IMR-90 (cell line): ENCODE results near the gene THEM5. TPM values are rescaled to one million over a fixed set of nuclear protein-coding genes. Genes with fewer than 3 reads are reported as not detected.

Experiments
- ATAC-seq: fragments of 200-7000 bp; cut with Tn5 transposase; 2 replicates; pipeline ENCODE4 v1.9.1; 2020; ENCODE audit warnings: low read depth, mild to moderate bottlenecking, moderate library complexity
- BruUV-seq: library from RNA; stranded (reverse); fragments of 400-500 nt; replicated peaks from 2 replicates; lab custom pipeline; 2021; lab: Mats Ljungman, UMichigan
- CTCF ChIA-PET: fragments of 300-600 bp; formaldehyde crosslinking; extraction: SDS; loops from one replicate; lab custom pipeline; 2021; ENCODE audit warnings: antibody characterized with exemption; lab: Yijun Ruan, JAX
- POLR2A ChIA-PET: fragments of 300-600 bp; sonication (Branson Sonifier 250); formaldehyde crosslinking; loops from one replicate; lab custom pipeline; 2022; ENCODE audit warnings: antibody characterized with exemption; ENCODE audit not compliant: unreplicated experiment; lab: Charles Lee
- DNase-seq: peaks from one replicate; pipeline ENCODE4 v3.0.0; 2013
- H2AFZ ChIP-seq: replicated peaks from 2 replicates; pipeline ENCODE3; 2013; ENCODE audit warnings: low read length, mild to moderate bottlenecking; ENCODE audit not compliant: poor library complexity
- H2AK5ac ChIP-seq: 2 replicates; pipeline ENCODE4 v1.6.1; 2013; ENCODE audit warnings: low read depth, low read length, inconsistent platforms
- H2AK9ac ChIP-seq: replicated peaks from 2 replicates; pipeline ENCODE3; 2013; ENCODE audit warnings: mild to moderate bottlenecking, low read depth, low read length, moderate library complexity; ENCODE audit not compliant: poor library complexity
- H2BK120ac ChIP-seq: 2 replicates; pipeline ENCODE4 v1.6.1; 2013; ENCODE audit warnings: low read depth, low read length, inconsistent platforms
- H2BK15ac ChIP-seq: 3 replicates; pipeline ENCODE4 v1.6.1; 2013; ENCODE audit warnings: low read depth, low read length, inconsistent platforms
- H2BK20ac ChIP-seq: 2 replicates; pipeline ENCODE4 v1.6.1; 2013; ENCODE audit warnings: low read depth, mild to moderate bottlenecking, inconsistent platforms, low read length, moderate library complexity
- H2BK5ac ChIP-seq: 2 replicates; pipeline ENCODE4 v1.6.1; 2013; ENCODE audit warnings: mild to moderate bottlenecking, low read depth, low read length, inconsistent platforms; ENCODE audit not compliant: poor library complexity, severe bottlenecking
- H3K14ac ChIP-seq: replicated peaks from 2 replicates; pipeline ENCODE4 v1.6.1; 2013; ENCODE audit warnings: low read depth, low read length, inconsistent platforms
- H3K18ac ChIP-seq: 2 replicates; pipeline ENCODE4 v1.6.1; 2013; ENCODE audit warnings: low read depth, low read length, control low read depth
- H3K23ac ChIP-seq: 2 replicates; pipeline ENCODE4 v1.6.1; 2013; ENCODE audit warnings: low read depth, low read length, inconsistent platforms
- H3K27ac ChIP-seq: 2 replicates; pipeline ENCODE4 v1.5.1; 2013; ENCODE audit warnings: mild to moderate bottlenecking, control low read depth, low read length; ENCODE audit not compliant: insufficient read depth
- H3K27me3 ChIP-seq: 2 replicates; pipeline ENCODE4 v1.6.1; 2013; ENCODE audit warnings: low read length; ENCODE audit not compliant: control insufficient read depth, insufficient read depth
- H3K36me3 ChIP-seq: 2 replicates; pipeline ENCODE4 v1.6.1; 2013; ENCODE audit warnings: low read length, mixed read lengths; ENCODE audit not compliant: control insufficient read depth, insufficient read depth
- H3K4ac ChIP-seq: 2 replicates; pipeline ENCODE4 v1.6.1; 2013; ENCODE audit warnings: low read depth, low read length, inconsistent platforms
- H3K4me1 ChIP-seq: 2 replicates; pipeline ENCODE4 v1.6.1; 2013; ENCODE audit warnings: low read length, mixed read lengths; ENCODE audit not compliant: control insufficient read depth, insufficient read depth
- H3K4me2 ChIP-seq: 2 replicates; pipeline ENCODE4 v1.6.1; 2013; ENCODE audit warnings: low read depth, mild to moderate bottlenecking, control low read depth, low read length, moderate library complexity
- H3K4me3 ChIP-seq: 2 replicates; pipeline ENCODE4 v1.5.1; 2013; ENCODE audit warnings: low read depth, mild to moderate bottlenecking, control low read depth, low read length, moderate library complexity; ENCODE audit not compliant: insufficient read depth
- H3K56ac ChIP-seq: 2 replicates; pipeline ENCODE4 v1.6.1; 2013; ENCODE audit warnings: low read length, inconsistent platforms; ENCODE audit not compliant: insufficient read depth; ENCODE audit errors: extremely low read depth
- H3K79me1 ChIP-seq, 2 experiments: 2 replicates each; pipeline ENCODE4 v1.6.1; 2013; ENCODE audit warnings: low read length in 2 of 2, inconsistent platforms in 1 of 2, low read depth in 1 of 2
- H3K9ac ChIP-seq: 2 replicates; pipeline ENCODE4 v1.6.1; 2013; ENCODE audit warnings: low read depth, low read length, control low read depth
- H3K9me1 ChIP-seq: 2 replicates; pipeline ENCODE4 v1.6.1; 2013; ENCODE audit warnings: low read length, inconsistent platforms; ENCODE audit not compliant: insufficient read depth
- H3K9me3 ChIP-seq: 2 replicates; pipeline ENCODE4 v1.6.1; 2013; ENCODE audit warnings: low read length; ENCODE audit not compliant: control insufficient read depth, insufficient read depth
- H4K20me1 ChIP-seq: 2 replicates; pipeline ENCODE4 v1.6.1; 2013; ENCODE audit warnings: low read length, inconsistent platforms; ENCODE audit not compliant: insufficient read depth
- H4K5ac ChIP-seq: 2 replicates; pipeline ENCODE4 v1.6.1; 2013; ENCODE audit warnings: mild to moderate bottlenecking, low read depth, low read length, control low read depth
- H4K8ac ChIP-seq, 2 experiments: 2 replicates each; pipeline ENCODE4 v1.6.1; 2013; ENCODE audit warnings: low read depth in 2 of 2, low read length in 2 of 2, control low read depth in 1 of 2, inconsistent platforms in 1 of 2
- H4K91ac ChIP-seq: 2 replicates; pipeline ENCODE4 v1.6.1; 2013; ENCODE audit warnings: low read depth, low read length, inconsistent platforms; ENCODE audit not compliant: insufficient read depth
- BHLHE40 ChIP-seq: fragments of 150-350 bp; IDR thresholded peaks from 2 replicates; pipeline ENCODE4 v1.6.1; 2016; ENCODE audit warnings: mild to moderate bottlenecking, low read depth, low read length
- CEBPB ChIP-seq: IDR thresholded peaks from 2 replicates; pipeline ENCODE4 v1.6.1; 2012; ENCODE audit warnings: low read depth, low read length, improper control_type of control experiment
- CHD1 ChIP-seq: IDR thresholded peaks from 2 replicates; pipeline ENCODE4 v1.6.1; 2012; ENCODE audit warnings: low read depth, low read length, improper control_type of control experiment
- FOS ChIP-seq: fragments of 150-350 bp; IDR thresholded peaks from 2 replicates; pipeline ENCODE4 v1.6.1; 2016; ENCODE audit warnings: low read depth, low read length
- MAFK ChIP-seq: IDR thresholded peaks from 2 replicates; pipeline ENCODE4 v1.6.1; 2012; ENCODE audit warnings: low read depth, low read length, improper control_type of control experiment
- MAZ ChIP-seq: IDR thresholded peaks from 2 replicates; pipeline ENCODE4 v1.6.1; 2012; ENCODE audit warnings: low read depth, mild to moderate bottlenecking, low read length, improper control_type of control experiment, moderate library complexity, borderline replicate concordance
- MXI1 ChIP-seq: IDR thresholded peaks from 2 replicates; pipeline ENCODE4 v1.6.1; 2012; ENCODE audit warnings: low read depth, mild to moderate bottlenecking, low read length, moderate library complexity, borderline replicate concordance
- NFE2L2 ChIP-seq: fragments of 150-350 bp; IDR thresholded peaks from 2 replicates; pipeline ENCODE4 v1.6.1; 2016; ENCODE audit warnings: low read depth, mild to moderate bottlenecking, low read length
- POLR2A ChIP-seq: IDR thresholded peaks from 2 replicates; pipeline ENCODE4 v1.6.1; 2012; ENCODE audit warnings: mild to moderate bottlenecking, low read depth, low read length
- RAD21 ChIP-seq: IDR thresholded peaks from 2 replicates; pipeline ENCODE4 v1.6.1; 2012; ENCODE audit warnings: low read length, improper control_type of control experiment
- RCOR1 ChIP-seq: IDR thresholded peaks from 2 replicates; pipeline ENCODE4 v1.6.1; 2012; ENCODE audit warnings: mild to moderate bottlenecking, low read length, improper control_type of control experiment; ENCODE audit not compliant: insufficient replicate concordance
- RFX5 ChIP-seq: IDR thresholded peaks from 2 replicates; pipeline ENCODE4 v1.8.0; 2012; ENCODE audit warnings: low read depth, mild to moderate bottlenecking, low read length, moderate library complexity
- SMC3 ChIP-seq: fragments of 150-350 bp; IDR thresholded peaks from 2 replicates; pipeline ENCODE4 v1.6.1; 2016; ENCODE audit warnings: low read depth, mild to moderate bottlenecking, antibody characterized with exemption, low read length, moderate library complexity
- WGBS, 2 experiments: methylation state at CpG; one replicate each; pipeline versions ENCODE4 v1.1.5 to v1.1.7; 2013; ENCODE audit warnings: missing lambda C conversion rate in 2 of 2; ENCODE audit not compliant: insufficient read length in 1 of 2; ENCODE audit errors: extremely low coverage in 2 of 2; 5-methylcytosine and 5-hydroxymethylcytosine counted together
- dilution Hi-C: fragments of 300-500 bp; cut with HindIII; formaldehyde crosslinking; loops from one replicate; pipeline ENCODE4 v1.14.3; 2018; ENCODE audit warnings: low sequenced_read_pairs; ENCODE audit not compliant: unreplicated experiment
- in situ Hi-C: fragments of 300-500 bp; cut with MboI; formaldehyde crosslinking; loops from 3 replicates; pipeline ENCODE4 v1.14.3; 2019; ENCODE audit warnings: low sequenced_read_pairs, inconsistent platforms, mixed read lengths
- intact Hi-C: fragments of 100-400 bp; cut with micrococcal nuclease; formaldehyde crosslinking; loops from 2 replicates; pipeline ENCODE4 v1.10.0; 2022
- polyA plus RNA-seq, 3 experiments: library from polyadenylated mRNA; depleted of rRNA; stranded (reverse); fragments of >200 nt; gene quantifications; 2 replicates each; pipeline ENCODE4 v1.2.3, GENCODE V29; 2012; ENCODE audit warnings: low replicate concordance in 1 of 3
- total RNA-seq: library from RNA; depleted of rRNA; stranded (reverse); fragments of >200 nt; gene quantifications from 2 replicates; pipeline ENCODE4 v1.2.3, GENCODE V29; 2012
- TF ChIP-seq, protein P1 (sequence below): fragments of 150-350 bp; IDR thresholded peaks from 2 replicates; pipeline ENCODE4 v1.6.1; 2016; ENCODE audit warnings: low read depth, mild to moderate bottlenecking, low read length, moderate library complexity, borderline replicate concordance
- TF ChIP-seq, protein P2 (sequence below): conservative IDR thresholded peaks from 2 replicates; pipeline ENCODE4 v1.5.1; 2012; ENCODE audit warnings: mild to moderate bottlenecking, low read depth, low read length, improper control_type of control experiment
- TF ChIP-seq, protein P3 (sequence below): fragments of 150-350 bp; IDR thresholded peaks from 2 replicates; pipeline ENCODE4 v1.6.1; 2017; ENCODE audit warnings: mild to moderate bottlenecking, antibody characterized with exemption, low read length, low read depth

THEM5 gene
- total and polyA plus RNA-seq, 2 of the 4 experiments (the other 2 are of a cell fraction), result not detected

DNA sequence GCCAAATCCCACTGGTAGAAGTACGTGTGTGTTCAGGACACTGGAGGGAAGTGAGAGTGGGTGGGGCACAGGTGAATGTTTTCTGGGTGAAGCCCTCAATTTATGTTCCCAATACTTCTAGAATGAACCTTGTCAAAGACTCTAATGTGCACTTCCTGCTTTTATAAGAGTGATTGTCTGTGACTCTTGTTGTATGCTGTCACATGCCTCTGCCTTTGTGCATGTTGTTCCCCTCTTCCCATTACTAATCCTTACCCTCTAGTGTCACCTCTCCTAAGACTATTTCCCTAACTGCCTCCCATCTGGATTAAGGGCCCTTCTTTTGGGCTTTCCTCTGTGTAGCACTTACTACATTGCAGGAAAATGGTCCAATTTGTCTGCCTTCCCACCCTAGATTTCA lies 45.7 kb downstream of the THEM5 start:
- DNase-seq, result no peak
- H3K27ac ChIP-seq, result no peak overlapping the region
- no peaks in the 10 kb centered on the region for H3K4me1 ChIP-seq
- ATAC-seq, result no peak
- H3K4me2 ChIP-seq, result no peak overlapping the region
- H3K4me3 ChIP-seq, result no peak overlapping the region
- no peak overlapping the region for H3K14ac ChIP-seq
- POLR2A ChIA-PET, result no interaction called here
- no peaks in the 10 kb centered on the region for H3K9me3 ChIP-seq
- H2AK5ac ChIP-seq, result no peak overlapping the region
- no peaks in the 10 kb centered on the region for H3K36me3 ChIP-seq
- no TSS peak for BruUV-seq
- no CpG with 5 or more reads among the region's 1 CpG for WGBS, 2 experiments
- no peak overlapping the region for H4K5ac ChIP-seq
- peaks cover 76% of the 10 kb centered on the region for H3K27me3 ChIP-seq
- no peak overlapping the region for H2BK5ac ChIP-seq
- no peak overlapping the region for H2BK20ac ChIP-seq
- no peak overlapping the region for H4K8ac ChIP-seq
- CTCF ChIA-PET, result no interaction called here
- dilution Hi-C loops, result no loop called here
- no peak overlapping the region for H3K23ac ChIP-seq
- TF ChIP-seq, protein P1, sequence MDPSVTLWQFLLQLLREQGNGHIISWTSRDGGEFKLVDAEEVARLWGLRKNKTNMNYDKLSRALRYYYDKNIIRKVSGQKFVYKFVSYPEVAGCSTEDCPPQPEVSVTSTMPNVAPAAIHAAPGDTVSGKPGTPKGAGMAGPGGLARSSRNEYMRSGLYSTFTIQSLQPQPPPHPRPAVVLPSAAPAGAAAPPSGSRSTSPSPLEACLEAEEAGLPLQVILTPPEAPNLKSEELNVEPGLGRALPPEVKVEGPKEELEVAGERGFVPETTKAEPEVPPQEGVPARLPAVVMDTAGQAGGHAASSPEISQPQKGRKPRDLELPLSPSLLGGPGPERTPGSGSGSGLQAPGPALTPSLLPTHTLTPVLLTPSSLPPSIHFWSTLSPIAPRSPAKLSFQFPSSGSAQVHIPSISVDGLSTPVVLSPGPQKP, result no peak
- TF ChIP-seq CEBPB (no peak), FOS (no peak), MAZ (no peak), CHD1 (no peak), SMC3 (no peak), MXI1 (no peak), RFX5 (no peak), POLR2A (no peak), RCOR1 (no peak), NFE2L2 (no peak), MAFK (no peak), RAD21 (no peak), BHLHE40 (no peak)
- TF ChIP-seq, protein P2, sequence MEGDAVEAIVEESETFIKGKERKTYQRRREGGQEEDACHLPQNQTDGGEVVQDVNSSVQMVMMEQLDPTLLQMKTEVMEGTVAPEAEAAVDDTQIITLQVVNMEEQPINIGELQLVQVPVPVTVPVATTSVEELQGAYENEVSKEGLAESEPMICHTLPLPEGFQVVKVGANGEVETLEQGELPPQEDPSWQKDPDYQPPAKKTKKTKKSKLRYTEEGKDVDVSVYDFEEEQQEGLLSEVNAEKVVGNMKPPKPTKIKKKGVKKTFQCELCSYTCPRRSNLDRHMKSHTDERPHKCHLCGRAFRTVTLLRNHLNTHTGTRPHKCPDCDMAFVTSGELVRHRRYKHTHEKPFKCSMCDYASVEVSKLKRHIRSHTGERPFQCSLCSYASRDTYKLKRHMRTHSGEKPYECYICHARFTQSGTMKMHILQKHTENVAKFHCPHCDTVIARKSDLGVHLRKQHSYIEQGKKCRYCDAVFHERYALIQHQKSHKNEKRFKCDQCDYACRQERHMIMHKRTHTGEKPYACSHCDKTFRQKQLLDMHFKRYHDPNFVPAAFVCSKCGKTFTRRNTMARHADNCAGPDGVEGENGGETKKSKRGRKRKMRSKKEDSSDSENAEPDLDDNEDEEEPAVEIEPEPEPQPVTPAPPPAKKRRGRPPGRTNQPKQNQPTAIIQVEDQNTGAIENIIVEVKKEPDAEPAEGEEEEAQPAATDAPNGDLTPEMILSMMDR, result no peak
- TF ChIP-seq, protein P3, sequence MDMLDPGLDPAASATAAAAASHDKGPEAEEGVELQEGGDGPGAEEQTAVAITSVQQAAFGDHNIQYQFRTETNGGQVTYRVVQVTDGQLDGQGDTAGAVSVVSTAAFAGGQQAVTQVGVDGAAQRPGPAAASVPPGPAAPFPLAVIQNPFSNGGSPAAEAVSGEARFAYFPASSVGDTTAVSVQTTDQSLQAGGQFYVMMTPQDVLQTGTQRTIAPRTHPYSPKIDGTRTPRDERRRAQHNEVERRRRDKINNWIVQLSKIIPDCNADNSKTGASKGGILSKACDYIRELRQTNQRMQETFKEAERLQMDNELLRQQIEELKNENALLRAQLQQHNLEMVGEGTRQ, result no peak
- in situ Hi-C loops, result no loop called here
- intact Hi-C loops, result no loop called here
- H3K9me1 ChIP-seq, result no peaks in the 10 kb centered on the region; the same call in 1 of the 2 replicates
- no peak overlapping the region for H3K56ac ChIP-seq
- no peak overlapping the region for H3K4ac ChIP-seq
- no peaks in the 10 kb centered on the region for H4K20me1 ChIP-seq
- no peaks in the 10 kb centered on the region for H3K79me1 ChIP-seq
- no peak overlapping the region for H3K18ac ChIP-seq
- no peak overlapping the region for H3K9ac ChIP-seq
- no peak overlapping the region for H2AK9ac ChIP-seq
- H2BK120ac ChIP-seq, result no peak overlapping the region
- H2BK15ac ChIP-seq, result no peak overlapping the region
- H4K91ac ChIP-seq, result no peak overlapping the region
- no peak overlapping the region for H2AFZ ChIP-seq
